GM19467 (cell line): Measurements from ENCODE around the gene CASP3.

ENCODE experiments used
- ATAC-seq: cut with Tn5 transposase; IDR thresholded peaks from one replicate; pipeline ENCODE4 v1.9.1; 2021; ENCODE audit warnings: mild to moderate bottlenecking, moderate library complexity; ENCODE audit not compliant: unreplicated experiment

CASP3 gene

GRCh38 chr4:184649026-184649970, at the start of gene CASP3, which contains the start of gene PRIMPOL:
Gene CASP3 (minus strand): TSS chr4:184649447. CDS start chr4:184638453, 10,994 bp downstream.
Gene PRIMPOL (plus strand): TSS chr4:184649738. CDS start chr4:184657141, 7,403 bp downstream.
- peak; percentile 74 for ATAC-seq

- ATAC-seq: no peak
Measured at GRCh38 chr4:184697956-184698355, 48.7 kb upstream of the CASP3 start.

GRCh38 chr4:184695178-184695896, 46.1 kb upstream of the CASP3 start:
- ATAC-seq: no peak

GRCh38 chr4:184694412-184694956, 45.2 kb upstream of the CASP3 start:
- no peak for ATAC-seq

- ATAC-seq: no peak
Measured at GRCh38 chr4:184693056-184693455, 43.8 kb upstream of the CASP3 start.

- ATAC-seq: no peak
Measured at GRCh38 chr4:184689681-184690080, 40.4 kb upstream of the CASP3 start.

- ATAC-seq: no peak
Measured at GRCh38 chr4:184688447-184688846, 39.2 kb upstream of the CASP3 start.

- ATAC-seq: no peak
Measured at GRCh38 chr4:184688005-184688404, 38.8 kb upstream of the CASP3 start.

GRCh38 chr4:184684491-184685189, 35.4 kb upstream of the CASP3 start:
- no peak for ATAC-seq

- ATAC-seq: no peak
Measured at GRCh38 chr4:184681916-184682315, 32.7 kb upstream of the CASP3 start.

- ATAC-seq: no peak
Measured at GRCh38 chr4:184680698-184681097, 31.5 kb upstream of the CASP3 start.

GRCh38 chr4:184675821-184676492, 26.7 kb upstream of the CASP3 start:
- ATAC-seq: no peak

GRCh38 chr4:184675018-184675417, 25.8 kb upstream of the CASP3 start:
- no peak for ATAC-seq

GRCh38 chr4:184674011-184674410, 24.8 kb upstream of the CASP3 start:
- no peak for ATAC-seq

- no peak for ATAC-seq
Measured at GRCh38 chr4:184672741-184673140, 23.5 kb upstream of the CASP3 start.

GRCh38 chr4:184671101-184671500, 21.9 kb upstream of the CASP3 start:
- ATAC-seq: no peak

GRCh38 chr4:184669251-184669650, 20.0 kb upstream of the CASP3 start:
- ATAC-seq: no peak

- ATAC-seq: no peak
Measured at GRCh38 chr4:184668511-184669114, 19.4 kb upstream of the CASP3 start.

GRCh38 chr4:184668096-184668495, 18.8 kb upstream of the CASP3 start:
- no peak for ATAC-seq

- no peak for ATAC-seq
Measured at GRCh38 chr4:184666670-184667069, 17.4 kb upstream of the CASP3 start.
